ENCODE measurements around the gene GPD1L. TPM values are rescaled to one million over a fixed set of nuclear protein-coding genes. Genes with fewer than 3 reads are reported as not detected.

The GPD1L gene
- total and polyA plus RNA-seq, 11 donors, result 97.4 to 340 (median 164) TPM

GRCh38 chr3:32194653-32195052 lies 88.2 kb downstream of the GPD1L start:
- intact Hi-C loops (cut with DNase I), result loop anchor here in 2 of 10 donors (5.0 kb wide), 1 partner anchor 43 kb away; the partner anchor contains the start of gene CMTM8 (in 2 of the 2)
- Histone ChIP-seq H3K36me3 (no peaks in the 10 kb centered on the region), H3K9me3 (no peaks in the 10 kb centered on the region), H3K27ac (peak overlapping the region in 7 of 12 donors; percentile 2 to 63 (median 25)), H3K4me1 (peaks cover 0 to 19% (median 8%) of the 10 kb centered on the region in 12 donors), H3K4me3 (no peak overlapping the region), H3K27me3 (no peaks in the 10 kb centered on the region)
- DNase-seq (peak in 1 of 5 donors; percentile 10), ATAC-seq (peak in 3 of 4 donors; percentile 29 to 39 (median 33))
- TF ChIP-seq CTCF (IDR thresholded peaks at IDR 0.05), result no peak
- TF ChIP-seq POLR2A (IDR thresholded peaks at IDR 0.05), result no peak
- WGBS, 4 donors, result 43 to 89% (median 70%) methylated on average over 1 of the region's 1 CpG

- Histone ChIP-seq H3K27ac (no peak overlapping the region), H3K9me3 (no peaks in the 10 kb centered on the region), H3K27me3 (no peaks in the 10 kb centered on the region), H3K4me1 (peaks cover 0 to 33% (median 18%) of the 10 kb centered on the region in 12 donors), H3K36me3 (no peaks in the 10 kb centered on the region), H3K4me3 (no peak overlapping the region)
- ATAC-seq, result no peak
- no peak for DNase-seq
- intact Hi-C loops (cut with DNase I), result loop anchor here in 2 of 10 donors (5.0 kb wide), 1 partner anchor 41 kb away; the partner anchor contains the start of gene CMTM8 (in 2 of the 2)
- TF ChIP-seq CTCF (IDR thresholded peaks at IDR 0.05), result no peak
- no peak for TF ChIP-seq POLR2A (IDR thresholded peaks at IDR 0.05)
- 84 to 90% (median 87%) methylated on average over 4 of the region's 4 CpGs for WGBS, 4 donors
Observed at GRCh38 chr3:32195995-32196540, 89.6 kb downstream of the GPD1L start.

- H3K4me3 ChIP-seq, result no peak overlapping the region
- WGBS, 4 donors, result 88 to 100% (median 95%) methylated on average over 1 of the region's 1 CpG
- no peak for TF ChIP-seq CTCF (IDR thresholded peaks at IDR 0.05)
- TF ChIP-seq POLR2A (IDR thresholded peaks at IDR 0.05), result no peak
- H3K4me1 ChIP-seq, result peaks cover 0 to 48% (median 30%) of the 10 kb centered on the region in 12 donors
- intact Hi-C loops (cut with DNase I), result loop anchor here in 2 of 10 donors (5.0 kb wide), 1 partner anchor 39 kb away; the partner anchor contains the start of gene CMTM8 (in 2 of the 2)
- no peaks in the 10 kb centered on the region for H3K36me3 ChIP-seq
- no peaks in the 10 kb centered on the region for H3K27me3 ChIP-seq
- DNase-seq, result no peak
- no peak for ATAC-seq
- H3K27ac ChIP-seq, result no peak overlapping the region
- H3K9me3 ChIP-seq, result no peaks in the 10 kb centered on the region
Observed at GRCh38 chr3:32197991-32198390, 91.6 kb downstream of the GPD1L start.

- intact Hi-C loops (cut with DNase I), result loop anchor here in 2 of 10 donors (5.0 kb wide), 1 partner anchor 39 kb away; the partner anchor contains the start of gene CMTM8 (in 2 of the 2)
- no peaks in the 10 kb centered on the region for H3K36me3 ChIP-seq
- peaks cover 0 to 48% (median 30%) of the 10 kb centered on the region in 12 donors for H3K4me1 ChIP-seq
- WGBS, 4 donors, result 88 to 93% (median 92%) methylated on average over 3 of the region's 3 CpGs
- no peaks in the 10 kb centered on the region for H3K9me3 ChIP-seq
- no peak overlapping the region for H3K4me3 ChIP-seq
- no peak for TF ChIP-seq CTCF (IDR thresholded peaks at IDR 0.05)
- no peak for TF ChIP-seq POLR2A (IDR thresholded peaks at IDR 0.05)
- H3K27me3 ChIP-seq, result no peaks in the 10 kb centered on the region
- peak overlapping the region in 1 of 12 donors; percentile 2 for H3K27ac ChIP-seq
- ATAC-seq (no peak), DNase-seq (no peak)
Observed at GRCh38 chr3:32198714-32199113, 92.3 kb downstream of the GPD1L start.

All from heart left ventricle (tissue), 16 donors.